Brain microvascular endothelial cell (primary cell): ENCODE data around the gene TTPAL.
A peak's percentile ranks its signal among the peaks of the same experiment; 100 is the strongest.

ENCODE experiments used
- DNase-seq: peaks from one replicate; pipeline ENCODE4 v3.0.0-alpha.2; 2020
- H3K27ac ChIP-seq: fragments of 250-450 bp; sonication (Bioruptor Pico); 2 replicates; pipeline ENCODE4 v1.5.1; 2020; ENCODE audit warnings: mild to moderate bottlenecking, moderate library complexity
- H3K27me3 ChIP-seq: fragments of 250-450 bp; sonication (Bioruptor Pico); replicated peaks from 2 replicates; pipeline ENCODE4 v1.5.1; 2020; ENCODE audit warnings: mild to moderate bottlenecking
- H3K36me3 ChIP-seq: fragments of 250-450 bp; sonication (Bioruptor Pico); replicated peaks from 2 replicates; pipeline ENCODE4 v1.5.1; 2020; ENCODE audit warnings: mild to moderate bottlenecking
- H3K4me3 ChIP-seq: 2 replicates; pipeline ENCODE4 v1.5.1; 2011; ENCODE audit warnings: low read depth, mild to moderate bottlenecking, control low read depth, low read length, moderate library complexity
- in situ Hi-C: cut with HindIII; loops from 2 replicates; pipeline ENCODE4 v1.10.0; 2017; ENCODE audit warnings: low sequenced_read_pairs, low pct_ligation_motif_present
- TF ChIP-seq, protein P1 (sequence below): IDR thresholded peaks from 2 replicates; pipeline ENCODE4 v1.5.1; 2011; ENCODE audit warnings: low read depth, mild to moderate bottlenecking, moderate library complexity, low read length, control low read depth, inconsistent platforms; ENCODE audit errors: missing control alignments

Gene TTPAL

GRCh38 chr20:44509762-44510161, 34.1 kb downstream of the TTPAL start:
- Histone ChIP-seq H3K27ac (no peak overlapping the region), H3K4me3 (no peak overlapping the region), H3K36me3 (peaks cover 43% of the 10 kb centered on the region), H3K27me3 (no peaks in the 10 kb centered on the region)
- no peak for DNase-seq
- in situ Hi-C loops: no loop called here
- TF ChIP-seq, protein P1, sequence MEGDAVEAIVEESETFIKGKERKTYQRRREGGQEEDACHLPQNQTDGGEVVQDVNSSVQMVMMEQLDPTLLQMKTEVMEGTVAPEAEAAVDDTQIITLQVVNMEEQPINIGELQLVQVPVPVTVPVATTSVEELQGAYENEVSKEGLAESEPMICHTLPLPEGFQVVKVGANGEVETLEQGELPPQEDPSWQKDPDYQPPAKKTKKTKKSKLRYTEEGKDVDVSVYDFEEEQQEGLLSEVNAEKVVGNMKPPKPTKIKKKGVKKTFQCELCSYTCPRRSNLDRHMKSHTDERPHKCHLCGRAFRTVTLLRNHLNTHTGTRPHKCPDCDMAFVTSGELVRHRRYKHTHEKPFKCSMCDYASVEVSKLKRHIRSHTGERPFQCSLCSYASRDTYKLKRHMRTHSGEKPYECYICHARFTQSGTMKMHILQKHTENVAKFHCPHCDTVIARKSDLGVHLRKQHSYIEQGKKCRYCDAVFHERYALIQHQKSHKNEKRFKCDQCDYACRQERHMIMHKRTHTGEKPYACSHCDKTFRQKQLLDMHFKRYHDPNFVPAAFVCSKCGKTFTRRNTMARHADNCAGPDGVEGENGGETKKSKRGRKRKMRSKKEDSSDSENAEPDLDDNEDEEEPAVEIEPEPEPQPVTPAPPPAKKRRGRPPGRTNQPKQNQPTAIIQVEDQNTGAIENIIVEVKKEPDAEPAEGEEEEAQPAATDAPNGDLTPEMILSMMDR: no peak

DNA sequence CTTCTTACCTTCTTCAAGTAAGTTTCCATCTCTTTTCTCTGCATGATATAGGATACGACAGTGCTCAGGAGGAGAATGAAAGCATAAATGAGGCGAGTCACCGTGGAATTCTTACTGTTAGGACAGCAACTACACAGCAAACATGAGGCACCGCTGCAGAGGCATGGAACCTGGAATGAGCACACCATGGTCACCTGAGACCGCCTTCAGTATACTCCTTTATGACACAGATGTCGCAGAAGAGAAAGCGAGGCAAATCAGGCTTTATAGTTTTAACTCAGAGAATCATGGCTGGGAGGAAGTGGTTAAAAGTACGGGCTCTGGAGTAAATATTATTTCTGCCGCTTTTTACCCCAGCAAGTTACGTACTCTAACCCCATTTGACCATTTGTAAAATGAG, 38.2 kb downstream of the TTPAL start:
- H3K36me3 ChIP-seq: peaks cover 17% of the 10 kb centered on the region
- no peak for DNase-seq
- in situ Hi-C loops: no loop called here
- TF ChIP-seq, protein P1: no peak
- H3K4me3 ChIP-seq: no peak overlapping the region
- H3K27me3 ChIP-seq: no peaks in the 10 kb centered on the region
- no peak overlapping the region for H3K27ac ChIP-seq

DNA sequence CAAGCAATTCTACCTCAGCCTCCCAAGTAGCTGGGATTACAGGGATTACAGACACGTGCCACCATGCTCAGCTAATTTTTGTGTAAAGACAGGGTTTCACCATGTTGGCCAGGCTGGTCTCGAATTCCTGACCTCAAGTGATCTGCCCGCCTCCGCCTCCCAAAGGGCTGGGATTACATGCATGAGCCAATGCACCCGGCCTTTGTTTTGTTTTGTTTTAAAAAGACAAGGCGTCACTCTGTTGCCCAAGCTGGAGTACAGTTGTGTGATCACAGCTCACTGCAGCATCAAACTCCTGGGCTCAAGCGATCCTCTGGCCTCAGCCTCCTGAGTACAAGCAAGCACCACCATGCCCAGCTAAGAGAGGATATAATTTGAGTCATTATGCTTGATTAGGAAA, 40.8 kb downstream of the TTPAL start:
- H3K27ac ChIP-seq: no peak overlapping the region
- in situ Hi-C loops: no loop called here
- no peak overlapping the region for H3K4me3 ChIP-seq
- TF ChIP-seq, protein P1: no peak
- H3K27me3 ChIP-seq: no peaks in the 10 kb centered on the region
- no peak for DNase-seq
- no peaks in the 10 kb centered on the region for H3K36me3 ChIP-seq

DNA sequence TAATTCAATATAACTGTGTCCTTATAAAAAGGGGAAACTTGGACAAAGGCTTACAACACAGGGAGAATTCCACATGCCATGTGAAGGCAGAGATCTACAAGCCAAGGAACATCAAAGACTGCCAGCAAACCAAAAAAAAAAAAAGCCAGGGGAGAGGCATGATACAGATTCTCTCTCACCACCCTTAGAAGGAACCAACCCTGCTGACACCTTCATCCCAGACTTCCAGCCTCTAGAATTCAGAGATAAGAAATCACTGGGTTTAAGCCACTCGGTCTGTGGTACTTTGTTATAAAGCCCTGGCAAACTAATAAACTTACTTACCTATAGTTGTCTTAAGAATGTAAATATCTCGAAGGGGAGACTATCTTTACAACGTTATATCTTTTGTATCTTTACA, 41.8 kb downstream of the TTPAL start:
- H3K36me3 ChIP-seq: peaks cover 3% of the 10 kb centered on the region
- no peak overlapping the region for H3K27ac ChIP-seq
- H3K4me3 ChIP-seq: no peak overlapping the region
- H3K27me3 ChIP-seq: no peaks in the 10 kb centered on the region
- TF ChIP-seq, protein P1: no peak
- no peak for DNase-seq
- in situ Hi-C loops: no loop called here

DNA sequence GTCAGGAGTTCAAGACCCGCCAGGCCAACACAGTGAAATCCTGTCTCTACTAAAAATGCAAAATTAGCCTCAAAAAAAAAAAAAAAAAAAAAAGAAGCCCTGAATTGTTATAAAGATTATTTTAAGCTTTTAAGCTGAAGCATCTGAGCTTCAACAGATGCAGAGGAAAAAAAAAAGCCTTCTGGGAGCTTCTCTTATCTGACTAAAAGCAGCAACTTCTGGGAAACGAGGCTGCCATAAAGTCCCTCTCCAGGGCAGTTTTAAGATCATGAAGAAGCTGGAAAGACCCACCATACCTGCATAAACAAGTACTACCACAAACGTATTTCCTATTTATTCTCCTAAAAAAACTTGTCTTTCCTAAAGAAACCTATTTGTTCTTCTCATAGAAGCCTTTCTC, 42.6 kb downstream of the TTPAL start:
- H3K27ac ChIP-seq: no peak overlapping the region
- H3K27me3 ChIP-seq: no peaks in the 10 kb centered on the region
- DNase-seq: no peak
- TF ChIP-seq, protein P1: no peak
- H3K36me3 ChIP-seq: peaks cover 3% of the 10 kb centered on the region
- in situ Hi-C loops: no loop called here
- H3K4me3 ChIP-seq: no peak overlapping the region

DNA sequence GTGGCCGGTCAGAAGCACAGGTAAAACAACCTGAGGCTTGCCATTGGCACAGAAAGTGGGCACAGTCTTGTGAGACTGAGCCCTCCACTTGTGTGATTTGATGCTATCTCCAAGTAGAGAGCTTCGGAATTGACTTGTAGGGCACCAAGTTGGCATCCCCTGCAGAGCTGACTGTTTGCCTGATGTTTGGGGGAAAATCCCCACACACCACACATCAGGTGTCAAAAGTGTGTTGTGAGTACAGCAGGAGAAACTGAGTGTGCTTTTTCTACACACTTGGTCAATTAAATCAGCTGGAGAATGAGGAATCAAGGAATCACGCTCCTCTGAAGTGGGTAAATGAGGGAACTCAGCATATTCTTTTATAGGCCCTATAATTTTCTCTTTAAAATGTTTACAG, 45.2 kb downstream of the TTPAL start:
- Histone ChIP-seq H3K27ac (peak overlapping the region; percentile 100), H3K4me3 (peak overlapping the region; percentile 100), H3K27me3 (no peaks in the 10 kb centered on the region), H3K36me3 (peaks cover 3% of the 10 kb centered on the region)
- no peak for DNase-seq
- in situ Hi-C loops: no loop called here
- TF ChIP-seq, protein P1: no peak
